IMR-90 (cell line): Measurements from ENCODE around the gene CAMTA1. TPM values are rescaled to one million over a fixed set of nuclear protein-coding genes. Genes with fewer than 3 reads are reported as not detected.

Experiments
- ATAC-seq: fragments of 200-7000 bp; cut with Tn5 transposase; 2 replicates; pipeline ENCODE4 v1.9.1; 2020; ENCODE audit warnings: low read depth, mild to moderate bottlenecking, moderate library complexity
- BruUV-seq: library from RNA; stranded (reverse); fragments of 400-500 nt; replicated peaks from 2 replicates; lab custom pipeline; 2021; lab: Mats Ljungman, UMichigan
- CTCF ChIA-PET: fragments of 300-600 bp; formaldehyde crosslinking; extraction: SDS; loops from one replicate; lab custom pipeline; 2021; ENCODE audit warnings: antibody characterized with exemption; lab: Yijun Ruan, JAX
- POLR2A ChIA-PET: fragments of 300-600 bp; sonication (Branson Sonifier 250); formaldehyde crosslinking; loops from one replicate; lab custom pipeline; 2022; ENCODE audit warnings: antibody characterized with exemption; ENCODE audit not compliant: unreplicated experiment; lab: Charles Lee
- DNase-seq: peaks from one replicate; pipeline ENCODE4 v3.0.0; 2013
- H2AFZ ChIP-seq: replicated peaks from 2 replicates; pipeline ENCODE3; 2013; ENCODE audit warnings: low read length, mild to moderate bottlenecking; ENCODE audit not compliant: poor library complexity
- H2AK5ac ChIP-seq: 2 replicates; pipeline ENCODE4 v1.6.1; 2013; ENCODE audit warnings: low read depth, low read length, inconsistent platforms
- H2AK9ac ChIP-seq: replicated peaks from 2 replicates; pipeline ENCODE3; 2013; ENCODE audit warnings: mild to moderate bottlenecking, low read depth, low read length, moderate library complexity; ENCODE audit not compliant: poor library complexity
- H2BK120ac ChIP-seq: 2 replicates; pipeline ENCODE4 v1.6.1; 2013; ENCODE audit warnings: low read depth, low read length, inconsistent platforms
- H2BK15ac ChIP-seq: 3 replicates; pipeline ENCODE4 v1.6.1; 2013; ENCODE audit warnings: low read depth, low read length, inconsistent platforms
- H2BK20ac ChIP-seq: 2 replicates; pipeline ENCODE4 v1.6.1; 2013; ENCODE audit warnings: low read depth, mild to moderate bottlenecking, inconsistent platforms, low read length, moderate library complexity
- H2BK5ac ChIP-seq: 2 replicates; pipeline ENCODE4 v1.6.1; 2013; ENCODE audit warnings: mild to moderate bottlenecking, low read depth, low read length, inconsistent platforms; ENCODE audit not compliant: poor library complexity, severe bottlenecking
- H3K14ac ChIP-seq: replicated peaks from 2 replicates; pipeline ENCODE4 v1.6.1; 2013; ENCODE audit warnings: low read depth, low read length, inconsistent platforms
- H3K18ac ChIP-seq: 2 replicates; pipeline ENCODE4 v1.6.1; 2013; ENCODE audit warnings: low read depth, low read length, control low read depth
- H3K23ac ChIP-seq: 2 replicates; pipeline ENCODE4 v1.6.1; 2013; ENCODE audit warnings: low read depth, low read length, inconsistent platforms
- H3K27ac ChIP-seq: 2 replicates; pipeline ENCODE4 v1.5.1; 2013; ENCODE audit warnings: mild to moderate bottlenecking, control low read depth, low read length; ENCODE audit not compliant: insufficient read depth
- H3K27me3 ChIP-seq: 2 replicates; pipeline ENCODE4 v1.6.1; 2013; ENCODE audit warnings: low read length; ENCODE audit not compliant: control insufficient read depth, insufficient read depth
- H3K36me3 ChIP-seq: 2 replicates; pipeline ENCODE4 v1.6.1; 2013; ENCODE audit warnings: low read length, mixed read lengths; ENCODE audit not compliant: control insufficient read depth, insufficient read depth
- H3K4ac ChIP-seq: 2 replicates; pipeline ENCODE4 v1.6.1; 2013; ENCODE audit warnings: low read depth, low read length, inconsistent platforms
- H3K4me1 ChIP-seq: 2 replicates; pipeline ENCODE4 v1.6.1; 2013; ENCODE audit warnings: low read length, mixed read lengths; ENCODE audit not compliant: control insufficient read depth, insufficient read depth
- H3K4me2 ChIP-seq: 2 replicates; pipeline ENCODE4 v1.6.1; 2013; ENCODE audit warnings: low read depth, mild to moderate bottlenecking, control low read depth, low read length, moderate library complexity
- H3K4me3 ChIP-seq: 2 replicates; pipeline ENCODE4 v1.5.1; 2013; ENCODE audit warnings: low read depth, mild to moderate bottlenecking, control low read depth, low read length, moderate library complexity; ENCODE audit not compliant: insufficient read depth
- H3K56ac ChIP-seq: 2 replicates; pipeline ENCODE4 v1.6.1; 2013; ENCODE audit warnings: low read length, inconsistent platforms; ENCODE audit not compliant: insufficient read depth; ENCODE audit errors: extremely low read depth
- H3K79me1 ChIP-seq, 2 experiments: 2 replicates each; pipeline ENCODE4 v1.6.1; 2013; ENCODE audit warnings: low read length in 2 of 2, inconsistent platforms in 1 of 2, low read depth in 1 of 2
- H3K9ac ChIP-seq: 2 replicates; pipeline ENCODE4 v1.6.1; 2013; ENCODE audit warnings: low read depth, low read length, control low read depth
- H3K9me1 ChIP-seq: 2 replicates; pipeline ENCODE4 v1.6.1; 2013; ENCODE audit warnings: low read length, inconsistent platforms; ENCODE audit not compliant: insufficient read depth
- H3K9me3 ChIP-seq: 2 replicates; pipeline ENCODE4 v1.6.1; 2013; ENCODE audit warnings: low read length; ENCODE audit not compliant: control insufficient read depth, insufficient read depth
- H4K20me1 ChIP-seq: 2 replicates; pipeline ENCODE4 v1.6.1; 2013; ENCODE audit warnings: low read length, inconsistent platforms; ENCODE audit not compliant: insufficient read depth
- H4K5ac ChIP-seq: 2 replicates; pipeline ENCODE4 v1.6.1; 2013; ENCODE audit warnings: mild to moderate bottlenecking, low read depth, low read length, control low read depth
- H4K8ac ChIP-seq, 2 experiments: 2 replicates each; pipeline ENCODE4 v1.6.1; 2013; ENCODE audit warnings: low read depth in 2 of 2, low read length in 2 of 2, control low read depth in 1 of 2, inconsistent platforms in 1 of 2
- H4K91ac ChIP-seq: 2 replicates; pipeline ENCODE4 v1.6.1; 2013; ENCODE audit warnings: low read depth, low read length, inconsistent platforms; ENCODE audit not compliant: insufficient read depth
- RCOR1 ChIP-seq: IDR thresholded peaks from 2 replicates; pipeline ENCODE4 v1.6.1; 2012; ENCODE audit warnings: mild to moderate bottlenecking, low read length, improper control_type of control experiment; ENCODE audit not compliant: insufficient replicate concordance
- RFX5 ChIP-seq: IDR thresholded peaks from 2 replicates; pipeline ENCODE4 v1.8.0; 2012; ENCODE audit warnings: low read depth, mild to moderate bottlenecking, low read length, moderate library complexity
- WGBS, 2 experiments: methylation state at CpG; one replicate each; pipeline versions ENCODE4 v1.1.5 to v1.1.7; 2013; ENCODE audit warnings: missing lambda C conversion rate in 2 of 2; ENCODE audit not compliant: insufficient read length in 1 of 2; ENCODE audit errors: extremely low coverage in 2 of 2; 5-methylcytosine and 5-hydroxymethylcytosine counted together
- dilution Hi-C: fragments of 300-500 bp; cut with HindIII; formaldehyde crosslinking; loops from one replicate; pipeline ENCODE4 v1.14.3; 2018; ENCODE audit warnings: low sequenced_read_pairs; ENCODE audit not compliant: unreplicated experiment
- in situ Hi-C: fragments of 300-500 bp; cut with MboI; formaldehyde crosslinking; loops from 3 replicates; pipeline ENCODE4 v1.14.3; 2019; ENCODE audit warnings: low sequenced_read_pairs, inconsistent platforms, mixed read lengths
- intact Hi-C: fragments of 100-400 bp; cut with micrococcal nuclease; formaldehyde crosslinking; loops from 2 replicates; pipeline ENCODE4 v1.10.0; 2022
- polyA plus RNA-seq, 3 experiments: library from polyadenylated mRNA; depleted of rRNA; stranded (reverse); fragments of >200 nt; gene quantifications; 2 replicates each; pipeline ENCODE4 v1.2.3, GENCODE V29; 2012; ENCODE audit warnings: low replicate concordance in 1 of 3
- total RNA-seq: library from RNA; depleted of rRNA; stranded (reverse); fragments of >200 nt; gene quantifications from 2 replicates; pipeline ENCODE4 v1.2.3, GENCODE V29; 2012
- TF ChIP-seq, protein P1 (sequence below): fragments of 150-350 bp; IDR thresholded peaks from 2 replicates; pipeline ENCODE4 v1.6.1; 2017; ENCODE audit warnings: mild to moderate bottlenecking, antibody characterized with exemption, low read length, low read depth

CAMTA1 gene
- total and polyA plus RNA-seq, 2 of the 4 experiments (the other 2 are of a cell fraction) = 35.5 to 74.3 TPM

DNA sequence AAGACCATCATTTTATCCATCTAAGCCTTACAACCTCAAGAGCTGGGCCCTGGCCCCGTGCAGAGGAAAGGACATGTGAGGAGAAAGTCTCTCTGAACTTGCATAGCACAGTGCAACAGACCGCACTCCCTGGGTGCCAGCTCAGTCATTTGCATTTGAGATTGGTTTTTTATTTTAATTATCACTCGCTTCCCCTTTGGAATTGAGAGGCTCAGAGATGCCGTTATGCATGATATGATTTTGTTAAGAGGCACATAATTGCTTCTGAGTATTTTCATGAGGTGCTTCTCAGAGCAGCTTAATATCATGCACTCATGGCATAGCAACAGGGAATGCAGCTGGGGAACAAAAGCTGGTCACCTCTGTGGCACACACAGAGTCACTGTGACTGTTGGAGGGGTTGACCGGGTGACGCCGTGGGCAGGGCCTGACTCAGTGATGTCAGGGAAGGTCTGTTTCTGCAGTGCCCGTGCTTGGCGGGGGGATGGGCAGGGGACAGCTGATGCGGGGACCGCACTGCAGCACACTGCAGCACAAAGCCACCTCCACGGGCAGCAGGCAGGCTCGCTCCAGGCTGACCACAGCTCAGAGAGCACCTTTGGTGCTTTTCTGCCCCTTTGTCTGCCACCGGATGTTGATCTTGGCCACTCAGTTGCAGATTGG lies 942.7 kb downstream of the CAMTA1 start:
- no peaks in the 10 kb centered on the region for H3K9me1 ChIP-seq
- H3K4me3 ChIP-seq = no peak overlapping the region
- H3K4me1 ChIP-seq = no peaks in the 10 kb centered on the region
- H4K5ac ChIP-seq = no peak overlapping the region
- H3K4ac ChIP-seq = no peak overlapping the region
- dilution Hi-C loops = no loop called here
- no peaks in the 10 kb centered on the region for H4K20me1 ChIP-seq
- no peak overlapping the region for H2AFZ ChIP-seq
- BruUV-seq = no TSS peak
- no peak overlapping the region for H4K8ac ChIP-seq
- no peak for DNase-seq
- WGBS, 2 experiments = 82% methylated on average over 8 of the region's 14 CpGs; no CpG with 5 or more reads in 1 of the 2 experiments
- CTCF ChIA-PET = no interaction called here
- in situ Hi-C loops = no loop called here
- no peaks in the 10 kb centered on the region for H3K9me3 ChIP-seq
- POLR2A ChIA-PET = no interaction called here
- H3K23ac ChIP-seq = no peak overlapping the region
- no peak overlapping the region for H3K14ac ChIP-seq
- no peak overlapping the region for H2BK120ac ChIP-seq
- no peak overlapping the region for H3K4me2 ChIP-seq
- no peak overlapping the region for H3K27ac ChIP-seq
- no peaks in the 10 kb centered on the region for H3K79me1 ChIP-seq
- no peak overlapping the region for H2BK15ac ChIP-seq
- no peak overlapping the region for H2BK5ac ChIP-seq
- H3K18ac ChIP-seq = no peak overlapping the region
- peaks cover 42% of the 10 kb centered on the region for H3K27me3 ChIP-seq
- H3K36me3 ChIP-seq = no peaks in the 10 kb centered on the region
- no peak overlapping the region for H3K9ac ChIP-seq
- no peak overlapping the region for H3K56ac ChIP-seq
- no peak overlapping the region for H2AK5ac ChIP-seq
- no peak overlapping the region for H2BK20ac ChIP-seq
- H4K91ac ChIP-seq = no peak overlapping the region
- H2AK9ac ChIP-seq = no peak overlapping the region
- no peak for ATAC-seq
- intact Hi-C loops = no loop called here
- no peak for TF ChIP-seq RFX5
- no peak for TF ChIP-seq RCOR1
- TF ChIP-seq, protein P1, sequence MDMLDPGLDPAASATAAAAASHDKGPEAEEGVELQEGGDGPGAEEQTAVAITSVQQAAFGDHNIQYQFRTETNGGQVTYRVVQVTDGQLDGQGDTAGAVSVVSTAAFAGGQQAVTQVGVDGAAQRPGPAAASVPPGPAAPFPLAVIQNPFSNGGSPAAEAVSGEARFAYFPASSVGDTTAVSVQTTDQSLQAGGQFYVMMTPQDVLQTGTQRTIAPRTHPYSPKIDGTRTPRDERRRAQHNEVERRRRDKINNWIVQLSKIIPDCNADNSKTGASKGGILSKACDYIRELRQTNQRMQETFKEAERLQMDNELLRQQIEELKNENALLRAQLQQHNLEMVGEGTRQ = no peak
